ENCODE results near the gene MICU2.

The MICU2 gene, protein sequence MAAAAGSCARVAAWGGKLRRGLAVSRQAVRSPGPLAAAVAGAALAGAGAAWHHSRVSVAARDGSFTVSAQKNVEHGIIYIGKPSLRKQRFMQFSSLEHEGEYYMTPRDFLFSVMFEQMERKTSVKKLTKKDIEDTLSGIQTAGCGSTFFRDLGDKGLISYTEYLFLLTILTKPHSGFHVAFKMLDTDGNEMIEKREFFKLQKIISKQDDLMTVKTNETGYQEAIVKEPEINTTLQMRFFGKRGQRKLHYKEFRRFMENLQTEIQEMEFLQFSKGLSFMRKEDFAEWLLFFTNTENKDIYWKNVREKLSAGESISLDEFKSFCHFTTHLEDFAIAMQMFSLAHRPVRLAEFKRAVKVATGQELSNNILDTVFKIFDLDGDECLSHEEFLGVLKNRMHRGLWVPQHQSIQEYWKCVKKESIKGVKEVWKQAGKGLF

DNA sequence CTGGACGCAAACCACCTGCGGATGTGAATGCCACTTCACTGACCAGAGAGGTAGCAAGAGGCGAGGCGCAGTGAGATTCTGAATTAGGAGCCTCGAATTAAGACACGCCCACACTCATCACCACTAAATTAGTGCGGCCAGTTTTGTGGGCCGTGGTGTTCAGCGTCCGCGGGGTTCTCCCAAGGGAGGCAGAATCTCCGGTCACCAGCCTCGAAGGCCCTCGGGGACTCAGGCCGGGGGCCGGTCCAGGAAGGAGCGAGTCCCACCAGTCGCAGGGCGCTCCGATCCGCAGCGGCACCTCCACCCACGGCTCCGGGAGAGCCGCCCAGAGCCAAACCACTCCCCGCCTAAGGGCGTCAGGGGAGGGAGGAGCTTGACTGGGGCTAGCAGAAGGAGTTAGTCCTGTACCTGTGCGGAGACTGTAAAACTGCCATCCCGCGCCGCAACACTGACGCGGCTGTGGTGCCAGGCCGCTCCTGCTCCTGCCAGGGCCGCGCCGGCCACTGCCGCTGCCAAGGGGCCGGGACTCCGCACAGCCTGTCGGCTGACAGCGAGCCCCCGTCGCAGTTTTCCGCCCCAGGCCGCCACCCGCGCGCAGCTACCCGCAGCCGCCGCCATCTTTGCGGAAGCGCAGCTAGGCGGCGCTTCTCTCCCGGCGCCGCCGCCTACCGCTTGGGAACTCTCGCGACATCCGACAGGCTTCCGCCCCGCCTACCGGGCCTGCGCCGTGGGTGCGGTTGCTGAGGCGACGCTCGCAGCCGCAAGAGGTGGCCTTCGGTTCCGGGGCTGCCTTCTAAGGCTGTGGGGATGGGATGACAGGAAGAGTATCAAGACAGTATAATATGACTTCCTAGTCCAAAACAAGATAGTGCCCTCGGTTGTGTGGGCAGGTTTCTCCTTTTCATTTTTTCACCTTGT, at the start of gene MICU2:
TSS of gene MICU2 (minus strand) at position 640 of the 918 bp plus-strand sequence. CDS start at position 618, 22 bp downstream.
- DNase-seq (ENCODE audit: low read depth) = peak; percentile 75
- H3K4me3 ChIP-seq (ENCODE audit: low read depth, low read length) = peak within 1 kb of the TSS; percentile 73
- TF ChIP-seq, protein P1, sequence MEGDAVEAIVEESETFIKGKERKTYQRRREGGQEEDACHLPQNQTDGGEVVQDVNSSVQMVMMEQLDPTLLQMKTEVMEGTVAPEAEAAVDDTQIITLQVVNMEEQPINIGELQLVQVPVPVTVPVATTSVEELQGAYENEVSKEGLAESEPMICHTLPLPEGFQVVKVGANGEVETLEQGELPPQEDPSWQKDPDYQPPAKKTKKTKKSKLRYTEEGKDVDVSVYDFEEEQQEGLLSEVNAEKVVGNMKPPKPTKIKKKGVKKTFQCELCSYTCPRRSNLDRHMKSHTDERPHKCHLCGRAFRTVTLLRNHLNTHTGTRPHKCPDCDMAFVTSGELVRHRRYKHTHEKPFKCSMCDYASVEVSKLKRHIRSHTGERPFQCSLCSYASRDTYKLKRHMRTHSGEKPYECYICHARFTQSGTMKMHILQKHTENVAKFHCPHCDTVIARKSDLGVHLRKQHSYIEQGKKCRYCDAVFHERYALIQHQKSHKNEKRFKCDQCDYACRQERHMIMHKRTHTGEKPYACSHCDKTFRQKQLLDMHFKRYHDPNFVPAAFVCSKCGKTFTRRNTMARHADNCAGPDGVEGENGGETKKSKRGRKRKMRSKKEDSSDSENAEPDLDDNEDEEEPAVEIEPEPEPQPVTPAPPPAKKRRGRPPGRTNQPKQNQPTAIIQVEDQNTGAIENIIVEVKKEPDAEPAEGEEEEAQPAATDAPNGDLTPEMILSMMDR (IDR thresholded peaks at IDR 0.05; ENCODE audit: control insufficient read depth, extremely low read depth, insufficient read depth) = no peak

DNA sequence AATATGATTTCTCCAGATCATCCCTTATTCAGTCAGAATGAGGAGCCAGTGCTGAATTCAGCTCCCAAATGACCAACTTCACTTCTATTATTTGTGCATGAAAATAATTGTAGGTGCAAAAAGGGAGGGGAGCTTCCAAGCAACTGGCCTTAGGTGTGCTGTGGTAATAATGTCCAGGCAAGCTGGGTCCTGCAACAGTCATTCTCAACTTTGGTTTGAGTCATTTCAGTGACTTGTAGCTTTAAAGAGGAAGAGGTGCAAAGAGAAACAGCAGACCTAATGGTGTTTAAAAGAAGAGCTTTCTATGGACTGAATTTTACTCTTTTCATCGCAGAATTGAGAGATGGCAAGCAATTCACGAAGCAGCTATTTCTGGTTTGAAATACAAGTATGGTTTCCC, 37.7 kb upstream of the MICU2 start:
- TF ChIP-seq, protein P1 (IDR thresholded peaks at IDR 0.05; ENCODE audit: control insufficient read depth, extremely low read depth, insufficient read depth) = no peak
- DNase-seq (ENCODE audit: low read depth) = no peak
- no peak overlapping the region for H3K4me3 ChIP-seq (ENCODE audit: low read depth, low read length)

DNA sequence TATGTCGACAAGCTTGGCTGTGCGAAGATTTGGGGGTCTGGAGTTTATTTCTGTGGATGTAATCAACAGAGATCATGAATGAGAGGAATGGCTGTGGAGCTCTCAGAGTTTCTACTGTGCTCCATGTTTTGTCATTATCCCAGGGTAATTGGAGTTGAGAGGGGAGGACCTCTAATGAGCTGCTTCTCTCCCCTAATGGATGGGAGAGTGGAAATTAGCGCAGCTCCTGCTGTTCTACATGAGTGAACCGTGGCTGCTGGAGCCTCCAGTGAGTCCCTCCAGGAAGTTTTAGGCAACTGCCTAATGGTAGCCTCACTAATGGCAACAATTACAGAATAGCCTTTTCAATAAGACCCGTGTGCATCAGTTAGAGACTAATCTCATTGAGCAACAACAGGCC, 35.6 kb upstream of the MICU2 start:
- no peak overlapping the region for H3K4me3 ChIP-seq (ENCODE audit: low read depth, low read length)
- TF ChIP-seq, protein P1 (IDR thresholded peaks at IDR 0.05; ENCODE audit: control insufficient read depth, extremely low read depth, insufficient read depth) = no peak
- DNase-seq (ENCODE audit: low read depth) = no peak

DNA sequence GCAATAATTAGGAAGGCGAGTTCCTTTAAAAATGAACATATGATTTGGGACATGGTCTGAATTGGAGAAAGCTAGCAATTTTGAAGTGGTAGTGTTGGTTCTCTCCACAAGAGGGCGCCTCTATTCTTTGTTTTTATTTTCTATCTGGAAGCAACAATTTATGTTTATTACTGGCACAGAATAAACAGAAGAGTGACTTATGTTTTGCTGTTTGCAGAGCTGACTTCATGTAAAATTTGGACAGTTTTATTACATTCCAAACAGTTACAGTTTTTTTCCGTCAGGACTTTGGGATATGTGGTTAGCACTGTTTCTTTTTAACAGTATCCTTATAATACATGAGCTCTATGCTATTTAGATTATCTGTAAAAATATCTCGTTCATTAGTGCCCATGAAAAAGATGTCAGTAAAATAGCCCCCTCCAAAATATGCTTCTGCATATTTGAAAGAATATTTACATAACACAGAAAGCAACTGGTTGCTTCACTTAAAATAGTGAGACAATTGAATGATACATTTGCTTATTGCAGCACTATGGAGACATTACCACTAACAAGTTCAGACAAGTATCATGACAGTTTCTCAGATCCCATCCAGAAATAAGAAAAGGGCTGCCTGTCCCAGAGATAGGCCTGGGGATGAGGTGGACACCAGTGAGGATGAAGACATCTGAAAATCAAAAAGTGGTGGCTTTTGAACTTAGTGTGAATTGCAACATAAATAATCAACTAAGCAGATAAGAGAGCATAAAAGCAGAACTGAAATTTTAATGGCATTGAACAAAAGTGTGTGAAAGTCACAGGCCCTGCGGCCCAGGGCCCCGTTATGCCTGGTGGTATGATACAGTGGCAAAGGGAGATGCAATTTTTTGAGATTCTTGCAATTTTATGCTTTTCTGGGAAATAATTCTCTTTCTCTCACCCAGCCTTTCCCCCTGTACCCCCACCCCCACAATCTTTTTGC, 34.6 kb upstream of the MICU2 start:
- no peak overlapping the region for H3K4me3 ChIP-seq (ENCODE audit: low read depth, low read length)
- TF ChIP-seq, protein P1 (IDR thresholded peaks at IDR 0.05; ENCODE audit: control insufficient read depth, extremely low read depth, insufficient read depth) = peak; percentile 59
- DNase-seq (ENCODE audit: low read depth) = peak; percentile 8

DNA sequence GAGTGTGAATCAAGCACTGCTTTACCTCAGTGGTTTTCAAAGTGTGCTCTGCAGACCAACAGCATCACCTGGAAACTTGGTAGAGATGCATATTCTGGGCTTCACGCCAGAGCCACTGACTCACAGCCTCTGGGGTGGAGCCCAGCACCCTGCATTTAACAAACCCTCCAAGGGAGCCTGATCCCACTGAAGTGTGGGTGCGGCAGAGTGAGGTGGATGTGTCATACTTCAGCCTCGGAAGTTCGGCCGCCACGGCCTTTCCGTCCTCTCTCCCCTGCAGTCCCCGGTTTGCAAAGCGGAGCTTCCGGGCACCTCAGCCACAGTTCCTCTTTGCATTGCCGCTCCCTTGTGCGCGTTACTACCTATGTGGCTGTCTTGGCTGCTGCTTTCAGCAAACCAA, 33.3 kb upstream of the MICU2 start:
- H3K4me3 ChIP-seq (ENCODE audit: low read depth, low read length) = no peak overlapping the region
- no peak for DNase-seq (ENCODE audit: low read depth)
- TF ChIP-seq, protein P1 (IDR thresholded peaks at IDR 0.05; ENCODE audit: control insufficient read depth, extremely low read depth, insufficient read depth) = no peak

DNA sequence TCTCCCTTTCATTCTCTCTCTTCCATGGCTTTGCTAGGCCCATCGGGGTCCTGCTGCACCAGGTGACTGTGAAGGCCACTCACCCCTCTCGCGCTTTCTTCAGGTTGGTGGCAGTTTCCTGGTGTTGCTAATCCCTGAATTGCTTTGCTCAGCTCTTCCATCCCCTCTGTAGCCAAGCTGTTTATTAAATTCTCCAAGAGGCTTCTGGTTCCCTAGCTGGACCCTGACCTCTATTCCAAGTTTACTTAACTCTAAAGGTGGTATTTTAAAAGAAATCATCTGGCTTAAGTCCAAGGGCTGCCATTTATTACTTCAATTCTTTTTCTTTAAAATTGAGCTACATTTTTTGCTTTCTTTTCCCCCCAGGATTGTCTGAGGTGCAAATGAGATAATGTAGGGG, 32.7 kb upstream of the MICU2 start:
- TF ChIP-seq, protein P1 (IDR thresholded peaks at IDR 0.05; ENCODE audit: control insufficient read depth, extremely low read depth, insufficient read depth) = no peak
- no peak overlapping the region for H3K4me3 ChIP-seq (ENCODE audit: low read depth, low read length)
- DNase-seq (ENCODE audit: low read depth) = no peak
